ENCODE data around the gene RPP25L.

RPP25L gene

GRCh38 chr9:34585946-34586669 lies 25.8 kb downstream of the RPP25L start:
- no peak for DNase-seq (ENCODE audit: low read depth)

DNA sequence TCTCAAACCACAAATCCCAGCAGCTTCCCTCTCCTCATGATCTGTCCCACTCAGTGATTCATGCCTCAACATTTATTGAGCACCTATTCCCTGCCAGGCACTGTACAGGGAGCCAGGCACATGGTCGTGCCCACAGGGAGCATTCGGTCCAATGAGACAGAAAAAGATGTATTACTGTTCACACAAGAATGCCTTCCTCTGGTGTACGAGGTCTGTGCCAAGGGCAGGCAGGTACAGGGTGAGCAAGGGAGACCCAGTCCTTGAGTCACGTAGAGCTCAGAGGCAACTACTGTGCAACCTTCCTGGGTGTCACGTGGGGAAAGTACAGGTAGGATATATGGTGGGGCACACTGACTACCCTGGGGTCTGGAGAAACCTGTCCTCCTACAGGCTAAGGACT lies 26.9 kb downstream of the RPP25L start:
- no peak for DNase-seq (ENCODE audit: low read depth)

GRCh38 chr9:34582787-34583186 lies 29.1 kb downstream of the RPP25L start:
- DNase-seq (ENCODE audit: low read depth) = no peak

GRCh38 chr9:34581318-34581717 lies 30.6 kb downstream of the RPP25L start:
- no peak for DNase-seq (ENCODE audit: low read depth)

GRCh38 chr9:34580358-34580757 lies 31.5 kb downstream of the RPP25L start:
- no peak for DNase-seq (ENCODE audit: low read depth)

DNA sequence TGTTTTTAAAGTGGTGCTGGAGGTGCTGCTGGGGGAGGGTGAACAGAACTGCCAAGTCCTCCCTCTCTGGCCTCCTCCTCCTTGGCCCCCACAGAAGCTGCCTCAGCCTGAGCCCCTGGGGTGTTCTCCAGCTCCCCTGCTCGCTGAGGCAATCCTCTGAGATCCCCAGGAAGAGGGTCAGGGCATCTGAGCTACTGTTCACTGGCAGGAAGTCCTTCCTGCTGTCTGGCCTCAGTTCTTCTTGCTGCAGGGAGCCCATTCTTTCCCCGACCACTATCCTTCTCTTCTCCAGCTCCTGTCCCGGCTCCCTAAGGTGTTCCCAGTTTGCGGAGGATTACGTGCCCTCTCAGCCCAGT lies 32.1 kb downstream of the RPP25L start:
- DNase-seq (ENCODE audit: low read depth) = no peak

GRCh38 chr9:34579104-34579807 lies 32.6 kb downstream of the RPP25L start:
- no peak for DNase-seq (ENCODE audit: low read depth)

- peak; percentile 72 for DNase-seq (ENCODE audit: low read depth)
Measured at GRCh38 chr9:34578241-34579103, 33.4 kb downstream of the RPP25L start.

DNA sequence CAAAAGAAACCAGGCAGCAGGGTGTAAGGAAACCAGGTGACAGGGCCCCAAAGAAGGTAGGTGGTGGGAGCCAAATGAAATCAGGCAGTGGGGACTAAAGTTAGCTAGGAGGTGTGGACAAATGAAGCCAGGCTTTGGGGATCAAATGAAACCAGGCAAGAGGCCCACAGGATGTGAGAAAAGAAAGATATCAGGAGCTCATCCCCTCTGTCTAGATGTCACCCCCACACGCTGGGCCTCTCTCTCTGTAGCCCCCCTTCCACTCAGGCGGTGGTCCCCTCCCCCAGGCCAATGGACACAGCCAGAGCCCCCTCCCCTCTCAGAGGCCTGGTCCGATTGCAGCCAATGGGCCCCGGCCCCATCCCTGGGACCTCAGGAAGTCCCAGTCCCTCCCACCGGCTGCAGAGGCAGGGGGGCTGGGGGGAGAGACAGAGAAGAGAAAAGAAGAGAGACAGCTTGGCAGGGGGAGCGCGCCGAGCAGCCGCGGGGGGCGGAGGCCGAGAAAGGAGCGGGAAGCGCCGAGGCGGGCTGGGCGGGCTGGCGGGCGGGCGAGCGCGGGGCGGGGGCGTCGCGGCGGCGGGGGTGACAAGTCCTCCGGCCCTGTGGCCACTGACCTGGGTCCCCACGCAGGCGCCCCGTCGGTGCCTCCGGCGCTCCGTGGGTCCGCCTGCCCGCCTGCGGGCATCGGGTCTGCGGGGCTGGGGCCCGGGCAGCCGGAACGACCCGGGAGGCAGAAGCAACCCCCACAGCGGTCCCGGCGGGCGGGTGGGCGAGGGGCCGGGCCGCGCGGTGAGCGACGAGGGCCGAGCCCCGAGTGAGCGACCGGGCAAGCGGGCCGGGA lies 34.3 kb downstream of the RPP25L start:
- no peak for DNase-seq (ENCODE audit: low read depth)

- DNase-seq (ENCODE audit: low read depth) = no peak
Measured at GRCh38 chr9:34576597-34577399, 35.1 kb downstream of the RPP25L start.

- no peak for DNase-seq (ENCODE audit: low read depth)
Measured at GRCh38 chr9:34575862-34576596, 35.9 kb downstream of the RPP25L start.

DNA sequence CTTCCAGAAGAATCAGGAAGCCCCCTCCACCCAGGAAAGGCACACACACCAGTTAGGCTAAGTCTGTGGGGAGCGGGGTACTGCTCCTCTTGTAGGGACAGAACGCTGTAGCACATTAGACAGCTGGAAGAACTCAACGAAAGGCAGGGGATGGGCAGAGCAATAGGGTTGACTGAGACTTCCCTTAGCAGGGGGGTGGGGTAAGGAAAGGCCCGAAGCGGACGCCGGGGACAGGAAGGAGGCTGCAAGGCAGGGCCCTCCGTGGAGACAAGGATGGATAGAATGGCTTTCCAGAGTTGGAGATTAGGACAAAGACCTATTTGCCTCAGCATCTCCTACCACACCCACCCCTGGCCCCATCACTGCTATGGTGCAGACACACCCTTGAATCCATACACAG lies 36.7 kb downstream of the RPP25L start:
- DNase-seq (ENCODE audit: low read depth) = no peak

DNA sequence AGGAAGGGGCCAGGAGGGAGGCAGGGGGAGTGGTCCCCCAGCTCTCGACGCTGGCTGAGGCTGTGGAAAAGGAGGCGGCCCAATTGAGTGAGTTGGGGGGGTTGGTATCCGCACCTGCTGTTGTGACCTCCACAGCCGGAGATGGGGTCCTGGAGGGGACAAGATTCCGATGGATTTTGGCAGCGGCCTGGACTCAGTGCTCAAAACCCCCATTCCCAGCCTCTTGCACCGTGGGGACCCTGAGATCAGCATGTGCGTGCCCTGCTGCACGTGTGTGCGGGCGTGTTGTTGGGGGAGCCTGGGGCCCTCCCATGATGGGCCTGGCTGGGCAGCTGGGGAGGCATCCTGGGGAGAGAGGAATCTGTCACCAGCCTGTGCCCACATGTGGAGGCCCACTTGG lies 37.3 kb downstream of the RPP25L start:
- no peak for DNase-seq (ENCODE audit: low read depth)

DNA sequence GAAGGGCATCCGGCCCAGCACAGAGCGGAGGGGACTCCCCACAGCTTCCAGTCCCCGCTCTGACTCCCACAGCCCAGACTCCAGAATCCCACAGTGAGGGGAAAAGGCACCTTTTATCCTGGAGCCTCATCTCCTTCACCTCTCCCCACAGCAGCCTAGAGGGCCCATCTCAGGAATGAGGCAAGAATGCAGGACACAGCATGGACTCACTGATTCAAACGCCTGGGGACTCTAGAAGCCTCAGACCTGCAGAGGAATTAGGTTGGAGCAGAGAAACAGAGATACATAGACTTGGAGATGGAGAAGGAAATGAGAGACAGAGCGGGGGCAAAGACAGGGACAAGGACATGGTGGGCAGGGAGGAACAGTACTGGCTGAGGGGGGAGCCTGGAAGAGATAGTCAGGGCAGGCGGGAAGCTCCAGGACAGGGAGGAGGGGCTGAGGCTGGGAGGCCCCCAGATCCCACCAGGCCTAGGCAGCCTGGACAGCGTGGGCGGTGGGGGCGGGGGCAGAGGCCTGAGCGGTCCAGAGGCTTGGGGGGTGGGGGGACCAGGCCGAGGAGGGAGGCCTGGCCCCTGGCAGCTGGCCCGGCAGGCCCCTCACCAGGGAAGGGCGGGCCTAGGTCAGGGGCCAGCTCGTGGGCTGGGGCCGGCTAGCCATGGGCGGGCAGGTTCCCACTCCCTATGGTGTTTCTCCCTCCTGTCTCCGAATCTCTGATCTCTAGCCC lies 38.1 kb downstream of the RPP25L start:
- DNase-seq (ENCODE audit: low read depth) = no peak

GRCh38 chr9:34572628-34573027 lies 39.3 kb downstream of the RPP25L start:
- DNase-seq (ENCODE audit: low read depth) = no peak

DNA sequence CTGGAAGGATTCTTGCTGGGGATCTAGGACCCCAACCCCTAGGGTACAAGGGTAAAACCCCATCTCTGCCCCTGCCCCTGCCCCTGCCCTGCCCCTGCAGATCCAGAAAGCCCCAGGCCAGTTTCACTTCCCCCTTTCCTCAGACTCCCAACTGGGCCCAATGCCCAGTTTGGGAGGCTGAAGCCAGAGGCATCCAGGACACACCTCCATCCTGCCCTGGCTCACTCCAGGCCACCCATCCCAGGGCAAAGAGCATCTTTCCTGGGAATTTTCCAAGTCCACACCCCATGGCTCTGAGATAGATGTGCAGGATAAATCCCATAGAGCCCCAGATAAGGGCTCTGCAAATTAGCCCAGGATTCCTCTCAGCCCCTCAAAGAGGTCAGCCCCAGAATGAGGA lies 39.8 kb downstream of the RPP25L start:
- no peak for DNase-seq (ENCODE audit: low read depth)

DNA sequence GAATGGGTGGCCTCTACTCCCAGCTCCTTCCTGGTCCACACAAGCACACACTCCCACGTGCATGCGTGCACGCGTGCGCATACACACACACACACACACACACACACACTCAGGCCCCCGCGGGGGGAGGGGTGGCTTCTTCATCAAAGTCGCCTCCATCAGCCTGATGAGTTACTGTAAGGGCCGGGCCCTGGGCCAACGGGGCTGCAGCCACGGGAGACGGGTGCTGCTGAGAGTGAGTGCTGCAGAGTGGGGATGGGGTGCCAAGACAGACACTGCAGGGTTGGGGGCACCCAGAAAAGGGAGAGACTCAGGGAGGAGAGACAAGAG lies 40.5 kb downstream of the RPP25L start:
- DNase-seq (ENCODE audit: low read depth) = no peak

- DNase-seq (ENCODE audit: low read depth) = no peak
Measured at GRCh38 chr9:34570809-34571480, 41.0 kb downstream of the RPP25L start.

- DNase-seq (ENCODE audit: low read depth) = no peak
Measured at GRCh38 chr9:34570376-34570775, 41.5 kb downstream of the RPP25L start.
